Trophoblast cell (in vitro differentiated cells and primary cell): ENCODE results near the gene DCTN1.
"Not testable (repeated sequence)": the region's sequence is repeated elsewhere in the genome, so short reads cannot be mapped to it uniquely, and the experiment has no call there.

Experiments
- DNase-seq, 2 donors: peaks; one replicate each; pipeline ENCODE4 v3.0.0-alpha.2; 2016
- H2AFZ ChIP-seq: 2 replicates; pipeline ENCODE4 v1.6.1; 2013; ENCODE audit warnings: low read length, moderate library complexity, mild to moderate bottlenecking; ENCODE audit not compliant: insufficient read depth, poor library complexity
- H2AK5ac ChIP-seq: 2 replicates; pipeline ENCODE4 v1.6.1; 2013; ENCODE audit warnings: mild to moderate bottlenecking, low read length
- H2BK120ac ChIP-seq: 2 replicates; pipeline ENCODE4 v1.6.1; 2013; ENCODE audit warnings: low read length, mild to moderate bottlenecking, moderate library complexity; ENCODE audit not compliant: insufficient read depth, poor library complexity
- H2BK12ac ChIP-seq: 2 replicates; pipeline ENCODE4 v1.6.1; 2013; ENCODE audit warnings: mild to moderate bottlenecking, low read length, moderate library complexity
- H2BK5ac ChIP-seq: 2 replicates; pipeline ENCODE4 v1.6.1; 2013; ENCODE audit warnings: low read length, low read depth, moderate library complexity, mild to moderate bottlenecking; ENCODE audit not compliant: poor library complexity
- H3K14ac ChIP-seq: 2 replicates; pipeline ENCODE4 v1.6.1; 2013; ENCODE audit warnings: mild to moderate bottlenecking, low read length
- H3K18ac ChIP-seq: 2 replicates; pipeline ENCODE4 v1.6.1; 2013; ENCODE audit warnings: mild to moderate bottlenecking, low read length
- H3K23ac ChIP-seq: 2 replicates; pipeline ENCODE4 v1.6.1; 2013; ENCODE audit warnings: low read length
- H3K27ac ChIP-seq: 2 replicates; pipeline ENCODE4 v1.5.1; 2013; ENCODE audit warnings: low read depth, mild to moderate bottlenecking, inconsistent platforms, low read length, moderate library complexity
- H3K27me3 ChIP-seq: 2 replicates; pipeline ENCODE4 v1.6.1; 2013; ENCODE audit warnings: inconsistent platforms, mild to moderate bottlenecking, low read length, moderate library complexity; ENCODE audit not compliant: insufficient read depth
- H3K36me3 ChIP-seq, 2 experiments: 1 replicate in 1 of 2; 2 replicates in 1 of 2; pipeline ENCODE4 v1.6.1; 2013; ENCODE audit warnings: low read length in 2 of 2, mild to moderate bottlenecking in 2 of 2, moderate library complexity in 1 of 2; ENCODE audit not compliant: insufficient read depth in 2 of 2, control insufficient read depth in 1 of 2
- H3K4ac ChIP-seq: 2 replicates; pipeline ENCODE4 v1.6.1; 2013; ENCODE audit warnings: low read depth, mild to moderate bottlenecking, low read length, moderate library complexity
- H3K4me1 ChIP-seq, 2 experiments: 1 replicate in 1 of 2; 2 replicates in 1 of 2; pipeline ENCODE4 v1.6.1; 2013; ENCODE audit warnings: low read length in 2 of 2, mild to moderate bottlenecking in 2 of 2, moderate library complexity in 1 of 2; ENCODE audit not compliant: insufficient read depth in 2 of 2, control insufficient read depth in 1 of 2
- H3K4me2 ChIP-seq: 2 replicates; pipeline ENCODE4 v1.6.1; 2013; ENCODE audit warnings: inconsistent platforms, mild to moderate bottlenecking, low read length, moderate library complexity
- H3K4me3 ChIP-seq: 2 replicates; pipeline ENCODE4 v1.5.1; 2013; ENCODE audit warnings: mild to moderate bottlenecking, low read depth, low read length, inconsistent platforms
- H3K79me1 ChIP-seq: one replicate; pipeline ENCODE4 v1.6.1; 2013; ENCODE audit warnings: low read length
- H3K79me2 ChIP-seq: 2 replicates; pipeline ENCODE4 v1.6.1; 2013; ENCODE audit warnings: low read length, mild to moderate bottlenecking; ENCODE audit not compliant: control insufficient read depth, insufficient read depth, poor library complexity
- H3K9ac ChIP-seq: 2 replicates; pipeline ENCODE4 v1.6.1; 2013; ENCODE audit warnings: mild to moderate bottlenecking, low read length
- H3K9me3 ChIP-seq: 2 replicates; pipeline ENCODE4 v1.6.1; 2013; ENCODE audit warnings: low read depth, mild to moderate bottlenecking, control low read depth, inconsistent platforms, low read length; ENCODE audit not compliant: insufficient read depth
- H4K12ac ChIP-seq: 2 replicates; pipeline ENCODE4 v1.6.1; 2013; ENCODE audit warnings: low read depth, mild to moderate bottlenecking, low read length, moderate library complexity
- H4K8ac ChIP-seq: 2 replicates; pipeline ENCODE4 v1.6.1; 2013; ENCODE audit warnings: low read depth, mild to moderate bottlenecking, low read length, moderate library complexity
- H4K91ac ChIP-seq: one replicate; pipeline ENCODE4 v1.6.1; 2013; ENCODE audit warnings: low read depth, mild to moderate bottlenecking, low read length, moderate library complexity
- WGBS: extraction: QIAGEN DNeasy Blood & Tissue Kit; methylation state at CpG from one replicate; pipeline ENCODE4 v1.1.7; 2013; ENCODE audit warnings: missing lambda C conversion rate; ENCODE audit not compliant: insufficient read length, insufficient coverage; ENCODE audit errors: extremely low coverage; 5-methylcytosine and 5-hydroxymethylcytosine counted together

DCTN1 gene

DNA sequence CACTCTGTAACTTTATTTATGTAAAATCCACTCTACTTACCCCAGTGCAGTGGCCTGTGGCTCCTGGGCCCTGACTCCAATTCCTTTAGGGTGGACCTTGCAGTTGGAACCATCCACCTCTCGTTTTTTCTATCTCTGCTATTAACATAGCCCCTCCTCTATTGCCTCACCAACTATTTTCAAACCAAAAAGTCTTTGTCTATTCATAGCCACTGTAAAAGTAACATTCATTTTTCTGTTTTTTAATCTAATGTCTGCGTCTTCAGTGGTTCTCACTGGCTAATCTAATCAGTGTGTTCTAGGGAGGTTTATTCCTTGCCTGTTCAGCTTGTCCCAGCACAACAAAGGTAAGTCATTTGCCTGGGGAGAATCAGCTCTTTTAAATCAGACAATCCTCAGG lies 36.8 kb downstream of the DCTN1 start, which contains the start of gene SLC4A5:
Gene SLC4A5 (minus strand): TSS at position 101 of the 400 bp plus-strand sequence. CDS start 28,393 bp downstream, outside the sequence.
- no CpG with 5 or more reads among the region's 2 CpGs for WGBS
- H2AFZ ChIP-seq: no peak within 1 kb of the TSS

DNA sequence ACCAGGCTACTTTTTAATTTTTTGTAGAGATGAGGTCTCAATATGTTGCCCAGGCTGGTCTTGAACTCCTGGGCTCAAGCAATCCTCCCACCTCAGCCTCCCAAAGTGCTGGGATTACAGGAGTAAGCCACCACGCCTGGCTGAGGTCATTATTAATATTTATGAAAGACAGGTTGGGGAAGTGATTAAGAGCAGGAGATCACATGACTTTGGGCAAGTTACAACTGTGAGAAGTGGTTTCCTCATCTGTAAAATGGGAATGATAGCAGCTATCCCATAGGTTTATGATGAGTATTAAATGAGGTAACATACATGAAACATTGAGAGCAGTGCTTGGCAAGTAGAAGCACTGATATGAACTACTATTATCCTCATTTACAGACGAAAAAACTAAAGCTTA lies 43.9 kb downstream of the DCTN1 start:
- not testable (repeated sequence) for H3K27me3 ChIP-seq, H3K27ac ChIP-seq, H2BK5ac ChIP-seq

More for the DNA sequence above, 36.8 kb downstream of the DCTN1 start, which contains the start of gene SLC4A5:
- H2AK5ac ChIP-seq: no peak within 1 kb of the TSS
- H3K36me3 ChIP-seq: no peaks in the 10 kb centered on the region
- H3K4me3 ChIP-seq: no peak within 1 kb of the TSS
- H2BK5ac ChIP-seq: no peak within 1 kb of the TSS
- no peak within 1 kb of the TSS for H3K18ac ChIP-seq
- no peak within 1 kb of the TSS for H2BK120ac ChIP-seq
- no peaks in the 10 kb centered on the region for H3K79me1 ChIP-seq
- no peak within 1 kb of the TSS for H3K14ac ChIP-seq
- no peak within 1 kb of the TSS for H4K8ac ChIP-seq
- H4K12ac ChIP-seq: no peak within 1 kb of the TSS
- no peak within 1 kb of the TSS for H4K91ac ChIP-seq
- H3K79me2 ChIP-seq: no peaks in the 10 kb centered on the region
- DNase-seq: no peak
- H3K4me1 ChIP-seq: no peaks in the 10 kb centered on the region
- no peak within 1 kb of the TSS for H2BK12ac ChIP-seq
- no peaks in the 10 kb centered on the region for H3K27me3 ChIP-seq
- H3K4ac ChIP-seq: no peak within 1 kb of the TSS
- H3K23ac ChIP-seq: no peak within 1 kb of the TSS
- H3K9me3 ChIP-seq: no peaks in the 10 kb centered on the region
- H3K27ac ChIP-seq: no peak within 1 kb of the TSS
- no peak within 1 kb of the TSS for H3K4me2 ChIP-seq
- no peak within 1 kb of the TSS for H3K9ac ChIP-seq

DNA sequence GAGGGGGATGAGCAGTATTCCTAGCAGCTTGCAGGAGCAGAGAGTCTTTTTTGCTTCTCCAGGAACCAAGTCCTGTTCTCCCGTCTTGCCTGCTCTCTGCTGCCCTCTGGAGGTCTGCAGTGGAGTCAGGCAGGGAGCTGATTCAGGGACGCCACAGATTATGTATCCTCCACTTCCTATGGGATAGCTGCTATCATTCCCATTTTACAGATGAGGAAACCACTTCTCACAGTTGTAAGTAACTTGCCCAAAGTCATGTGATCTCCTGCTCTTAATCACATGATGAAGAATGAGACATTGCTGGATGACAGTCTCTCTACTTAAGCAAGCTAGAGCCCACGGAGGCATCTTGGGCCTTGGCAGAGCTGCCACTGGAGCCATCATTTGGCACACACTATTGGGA lies 45.2 kb downstream of the DCTN1 start:
- WGBS: no CpG with 5 or more reads among the region's 3 CpGs
- Histone ChIP-seq H3K27ac (no peak overlapping the region), H2AK5ac (no peak overlapping the region)

More for the DNA sequence above, 43.9 kb downstream of the DCTN1 start:
- DNase-seq, H4K12ac ChIP-seq, H3K9ac ChIP-seq, H3K36me3 ChIP-seq, H4K8ac ChIP-seq, H2AK5ac ChIP-seq, H3K79me1 ChIP-seq, H3K4ac ChIP-seq, H2AFZ ChIP-seq, H4K91ac ChIP-seq, H3K4me3 ChIP-seq, H2BK12ac ChIP-seq, H3K14ac ChIP-seq, H3K4me2 ChIP-seq, H3K18ac ChIP-seq, H3K4me1 ChIP-seq, H2BK120ac ChIP-seq, H3K9me3 ChIP-seq, H3K79me2 ChIP-seq, H3K23ac ChIP-seq: not testable (repeated sequence)
- WGBS: no CpG with 5 or more reads among the region's 2 CpGs

DNA sequence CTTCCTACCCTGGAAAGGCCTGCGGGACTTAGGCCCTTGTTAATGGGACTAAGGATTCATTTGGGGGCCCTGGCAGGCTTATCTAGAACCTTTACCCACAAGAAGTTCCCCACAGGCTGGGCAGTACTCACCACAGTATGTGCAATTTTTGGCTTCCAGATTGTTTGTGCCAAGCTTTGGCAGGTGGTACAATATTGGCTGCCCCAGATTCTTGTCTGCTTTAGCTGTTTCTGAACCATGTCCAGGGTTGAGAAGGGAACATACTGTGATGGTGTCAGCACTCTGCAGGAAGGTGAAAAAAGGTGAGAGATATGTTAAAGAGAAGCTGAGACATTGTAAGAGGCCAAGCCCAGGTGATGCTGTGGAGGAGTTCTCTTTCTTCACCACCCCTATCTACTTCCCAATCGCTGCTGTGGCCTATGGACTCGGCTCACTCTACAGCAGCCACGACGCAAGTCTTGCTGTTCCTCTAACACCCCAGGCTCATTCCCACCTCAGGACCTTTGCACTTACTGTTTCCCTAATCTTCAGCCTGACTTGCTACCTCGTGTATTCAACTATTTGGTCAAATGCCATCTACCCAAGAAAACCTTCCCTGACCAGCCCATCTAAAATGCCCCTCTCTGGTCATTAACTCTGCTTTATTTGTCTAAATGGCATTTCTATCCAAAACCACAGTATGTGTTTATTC lies 46.1 kb downstream of the DCTN1 start:
- Histone ChIP-seq H2AFZ (no peak overlapping the region), H3K4ac (no peak overlapping the region), H2BK120ac (no peak overlapping the region), H3K9ac (no peak overlapping the region), H3K79me2 (no peaks in the 10 kb centered on the region), H3K23ac (no peak overlapping the region), H3K36me3 (no peaks in the 10 kb centered on the region), H3K79me1 (no peaks in the 10 kb centered on the region), H3K18ac (no peak overlapping the region), H3K27me3 (no peaks in the 10 kb centered on the region), H3K14ac (no peak overlapping the region), H3K4me1 (no peaks in the 10 kb centered on the region), H4K91ac (no peak overlapping the region), H2BK12ac (no peak overlapping the region), H4K8ac (no peak overlapping the region), H4K12ac (no peak overlapping the region), H2AK5ac (no peak overlapping the region), H3K4me3 (no peak overlapping the region), H3K4me2 (no peak overlapping the region), H3K27ac (no peak overlapping the region), H3K9me3 (peaks cover 8% of the 10 kb centered on the region), H2BK5ac (no peak overlapping the region)
- no peak for DNase-seq
- WGBS: no CpG with 5 or more reads among the region's 6 CpGs

More for the DNA sequence above, 45.2 kb downstream of the DCTN1 start:
- Histone ChIP-seq H2BK120ac (no peak overlapping the region), H3K4me3 (no peak overlapping the region), H3K79me1 (no peaks in the 10 kb centered on the region), H3K9me3 (peaks cover 8% of the 10 kb centered on the region), H2AFZ (no peak overlapping the region), H4K91ac (no peak overlapping the region), H3K4me1 (no peaks in the 10 kb centered on the region), H3K9ac (no peak overlapping the region), H4K8ac (no peak overlapping the region), H4K12ac (no peak overlapping the region), H2BK5ac (no peak overlapping the region), H3K14ac (no peak overlapping the region), H3K79me2 (no peaks in the 10 kb centered on the region), H3K4me2 (no peak overlapping the region), H3K23ac (no peak overlapping the region), H2BK12ac (no peak overlapping the region), H3K36me3 (no peaks in the 10 kb centered on the region), H3K4ac (no peak overlapping the region), H3K18ac (no peak overlapping the region), H3K27me3 (no peaks in the 10 kb centered on the region)
- peak; percentile 49 to 87 for DNase-seq
